Upper lobe of left lung (tissue), 6 donors: ENCODE data around the gene WNK2. TPM values are rescaled to one million over a fixed set of nuclear protein-coding genes. Genes with fewer than 3 reads are reported as not detected.
A peak's percentile ranks its signal among the peaks of the same experiment; 100 is the strongest.

Experiments used
- ATAC-seq, 2 donors: fragments of 200-7000 bp; cut with Tn5 transposase; one replicate each; pipeline ENCODE4 v1.9.1; 2022; ENCODE audit warnings: mild to moderate bottlenecking in 2 of 2, moderate library complexity in 2 of 2; ENCODE audit not compliant: low FRiP score in 2 of 2
- DNase-seq, 2 donors: peaks; one replicate each; pipeline ENCODE4 v3.0.0-alpha.2; 2019 to 2020
- H3K27ac ChIP-seq, 4 donors: fragments of 200-600 bp; sonication (generic); one replicate each; pipeline ENCODE4 v1.5.1; 2016 to 2019
- H3K27me3 ChIP-seq, 4 donors: fragments of 200-600 bp; sonication (generic); one replicate each; pipeline ENCODE4 v1.5.1; 2017 to 2019
- H3K36me3 ChIP-seq, 4 donors: fragments of 200-600 bp; sonication (generic); one replicate each; pipeline ENCODE4 v1.5.1; 2016 to 2019
- H3K4me1 ChIP-seq, 4 donors: fragments of 200-600 bp; sonication (generic); one replicate each; pipeline ENCODE4 v1.5.1; 2018 to 2019
- H3K4me3 ChIP-seq, 4 donors: fragments of 200-600 bp; sonication (generic); one replicate each; pipeline ENCODE4 v1.5.1; 2017 to 2019; ENCODE audit warnings: mild to moderate bottlenecking in 2 of 4, moderate library complexity in 1 of 4
- H3K9me3 ChIP-seq, 4 donors: fragments of 200-600 bp; sonication (generic); one replicate each; pipeline ENCODE4 v1.5.1; 2018 to 2019
- CTCF ChIP-seq, 6 experiments: fragments of 450-650 bp in 4 of 6; fragments of 200-600 bp in 2 of 6; sonication (generic) in 2 of 6; IDR thresholded peaks; one replicate each; pipeline ENCODE4 v1.5.1; 2016 to 2019; ENCODE audit warnings: antibody characterized with exemption in 6 of 6
- EP300 ChIP-seq, 4 donors: sonication (generic); formaldehyde crosslinking; IDR thresholded peaks; one replicate each; pipeline ENCODE4 v1.5.1; 2017; ENCODE audit warnings: antibody characterized with exemption in 4 of 4, control low read depth in 2 of 4
- POLR2A ChIP-seq, 4 donors: fragments of 450-650 bp; IDR thresholded peaks; one replicate each; pipeline ENCODE4 v1.5.1; 2016 to 2017; ENCODE audit warnings: antibody characterized with exemption in 4 of 4, mild to moderate bottlenecking in 2 of 4
- POLR2AphosphoS5 ChIP-seq, 2 donors: sonication (generic); formaldehyde crosslinking; IDR thresholded peaks; one replicate each; pipeline ENCODE4 v1.5.1; 2017; ENCODE audit warnings: antibody characterized with exemption in 2 of 2
- WGBS, 2 donors: methylation state at CpG; one replicate each; pipeline ENCODE4 v1.1.5; 2017 to 2018; 5-methylcytosine and 5-hydroxymethylcytosine counted together
- total RNA-seq, 6 donors: library from RNA; depleted of rRNA in 4 of 6; stranded (reverse); fragments of >200 nt in 4 of 6; gene quantifications; one replicate each; pipeline versions ENCODE4 v1.1.0 to v1.2.1, GENCODE V29; 2016 to 2021
- donor health status: DM: no; HTN: no; CAD: no; lungs with moderate emphysema.
- donor health status: DM: no; HTN: yes; CAD: no; lungs with severe emphysema.

WNK2 gene
- total RNA-seq, 6 donors from 2014 or later: 1.1 to 11.5 (median 7.3) TPM

GRCh38 chr9:93253633-93254032, 69.7 kb downstream of the WNK2 start:
- 89 to 90% methylated on average over 10 of the region's 10 CpGs for WGBS, 2 donors
- Histone ChIP-seq H3K4me3 (no peak overlapping the region), H3K27me3 (no peaks in the 10 kb centered on the region), H3K4me1 (no peaks in the 10 kb centered on the region), H3K36me3 (no peaks in the 10 kb centered on the region), H3K9me3 (no peaks in the 10 kb centered on the region), H3K27ac (no peak overlapping the region)
- ATAC-seq (no peak), DNase-seq (no peak)
- no peak for TF ChIP-seq CTCF (IDR thresholded peaks at IDR 0.05)
- no peak for TF ChIP-seq POLR2A (IDR thresholded peaks at IDR 0.05)
- no peak for TF ChIP-seq EP300 (IDR thresholded peaks at IDR 0.05)
- TF ChIP-seq POLR2AphosphoS5 (IDR thresholded peaks at IDR 0.05): no peak

GRCh38 chr9:93254061-93254481, 70.1 kb downstream of the WNK2 start:
- H3K9me3 ChIP-seq: no peaks in the 10 kb centered on the region
- ATAC-seq: no peak
- no peak overlapping the region for H3K27ac ChIP-seq
- no peaks in the 10 kb centered on the region for H3K4me1 ChIP-seq
- WGBS, 2 donors: 94 to 97% methylated on average over 8 to 14 of the region's 14 CpGs
- TF ChIP-seq CTCF (IDR thresholded peaks at IDR 0.05): no peak
- no peak for TF ChIP-seq POLR2AphosphoS5 (IDR thresholded peaks at IDR 0.05)
- H3K36me3 ChIP-seq: no peaks in the 10 kb centered on the region
- DNase-seq: no peak
- H3K4me3 ChIP-seq: no peak overlapping the region
- H3K27me3 ChIP-seq: no peaks in the 10 kb centered on the region

GRCh38 chr9:93254806-93255493, 71.0 kb downstream of the WNK2 start:
- no peak overlapping the region for H3K27ac ChIP-seq
- no peaks in the 10 kb centered on the region for H3K4me1 ChIP-seq
- H3K4me3 ChIP-seq: no peak overlapping the region
- DNase-seq (peak in 1 of 2 donors; percentile 11), ATAC-seq (no peak)
- no peaks in the 10 kb centered on the region for H3K36me3 ChIP-seq
- no peaks in the 10 kb centered on the region for H3K9me3 ChIP-seq
- no peaks in the 10 kb centered on the region for H3K27me3 ChIP-seq
- no peak for TF ChIP-seq CTCF (IDR thresholded peaks at IDR 0.05)
- TF ChIP-seq POLR2AphosphoS5 (IDR thresholded peaks at IDR 0.05): no peak
- TF ChIP-seq EP300 (IDR thresholded peaks at IDR 0.05): no peak
- no peak for TF ChIP-seq POLR2A (IDR thresholded peaks at IDR 0.05)
- 85 to 89% methylated on average over 6 to 7 of the region's 7 CpGs for WGBS, 2 donors

- no peaks in the 10 kb centered on the region for H3K27me3 ChIP-seq
- ATAC-seq: no peak
- no peak overlapping the region for H3K4me3 ChIP-seq
- no peaks in the 10 kb centered on the region for H3K36me3 ChIP-seq
- H3K4me1 ChIP-seq: no peaks in the 10 kb centered on the region
- WGBS, 2 donors: 88% methylated on average over 7 of the region's 7 CpGs
- no peak for TF ChIP-seq EP300 (IDR thresholded peaks at IDR 0.05)
- no peak for TF ChIP-seq CTCF (IDR thresholded peaks at IDR 0.05)
- no peak for TF ChIP-seq POLR2AphosphoS5 (IDR thresholded peaks at IDR 0.05)
- no peak for TF ChIP-seq POLR2A (IDR thresholded peaks at IDR 0.05)
- H3K9me3 ChIP-seq: no peaks in the 10 kb centered on the region
- DNase-seq: no peak
- no peak overlapping the region for H3K27ac ChIP-seq
Observed at GRCh38 chr9:93255494-93255867, 71.5 kb downstream of the WNK2 start.
